Body of pancreas (tissue), 4 donors: ENCODE data around the gene NECAB3. TPM values are rescaled to one million over a fixed set of nuclear protein-coding genes. Genes with fewer than 3 reads are reported as not detected.

Experiments used
- ATAC-seq: fragments of 150-250 bp; one replicate; pipeline ENCODE4 v1.9.1; 2016
- DNase-seq, 4 donors: peaks; one replicate each; pipeline ENCODE4 v3.0.0-alpha.2; 2019
- H3K27ac ChIP-seq, 4 donors: fragments of 200-600 bp; sonication (generic); 1 replicate in 3 of 4; 2 replicates in 1 of 4; pipeline versions ENCODE4 v1.5.1 to v1.6.1; 2016 to 2019; ENCODE audit warnings: mild to moderate bottlenecking in 1 of 4, mixed read lengths in 1 of 4, moderate library complexity in 1 of 4
- H3K27me3 ChIP-seq, 2 donors: fragments of 200-600 bp; sonication (generic); one replicate each; pipeline ENCODE4 v1.6.0; 2016; ENCODE audit warnings: mild to moderate bottlenecking in 1 of 2
- H3K36me3 ChIP-seq, 2 donors: fragments of 200-600 bp; sonication (generic); replicated peaks in 1 of 2; 2 replicates each; pipeline ENCODE4 v1.5.1; 2016; ENCODE audit warnings: low read depth in 2 of 2; ENCODE audit not compliant: insufficient read depth in 1 of 2
- H3K4me1 ChIP-seq: fragments of 200-600 bp; sonication (generic); one replicate; pipeline ENCODE4 v1.6.0; 2016
- H3K4me3 ChIP-seq, 2 donors: fragments of 200-600 bp; sonication (generic); 1 replicate in 1 of 2; 2 replicates in 1 of 2; pipeline ENCODE4 v1.5.1; 2016 to 2019
- H3K9me3 ChIP-seq, 3 donors: fragments of 200-600 bp; sonication (generic); 1 replicate in 2 of 3; 2 replicates in 1 of 3; pipeline ENCODE4 v1.5.1; 2016
- CTCF ChIP-seq, 7 experiments: fragments of 450-650 bp in 4 of 7; fragments of 200-600 bp in 3 of 7; sonication (generic) in 3 of 7; IDR thresholded peaks; one replicate each; pipeline ENCODE4 v1.5.1; 2016 to 2019; ENCODE audit warnings: antibody characterized with exemption in 7 of 7
- POLR2A ChIP-seq, 3 donors: fragments of 450-650 bp; IDR thresholded peaks; one replicate each; pipeline ENCODE4 v1.6.1; 2016; ENCODE audit warnings: antibody characterized with exemption in 3 of 3, mild to moderate bottlenecking in 2 of 3
- WGBS, 2 donors: methylation state at CpG; one replicate each; pipeline ENCODE4 v1.1.5; 2017; 5-methylcytosine and 5-hydroxymethylcytosine counted together
- intact Hi-C: fragments of 100-400 bp; cut with DNase I; formaldehyde crosslinking; loops from one replicate; pipeline ENCODE4 v1.15.1; 2023
- total RNA-seq, 2 donors: library from RNA; depleted of rRNA; stranded (reverse); fragments of >200 nt; gene quantifications; one replicate each; pipeline ENCODE4 v1.1.0, GENCODE V29; 2016

Gene NECAB3
- total RNA-seq, 2 donors from 2014 or later = 41.8 to 92.3 TPM

GRCh38 chr20:33689973-33690372 lies 15.7 kb upstream of the NECAB3 start:
- 68 to 85% methylated on average over 4 of the region's 4 CpGs for WGBS, 2 donors
- intact Hi-C loops = no loop called here
- no peaks in the 10 kb centered on the region for H3K27me3 ChIP-seq
- no peaks in the 10 kb centered on the region for H3K36me3 ChIP-seq
- TF ChIP-seq POLR2A (IDR thresholded peaks at IDR 0.05) (no peak), CTCF (IDR thresholded peaks at IDR 0.05) (no peak)
- no peak overlapping the region for H3K27ac ChIP-seq
- ATAC-seq (no peak), DNase-seq (no peak)
- H3K9me3 ChIP-seq = no peaks in the 10 kb centered on the region
- peaks cover 23% of the 10 kb centered on the region for H3K4me1 ChIP-seq
- no peak overlapping the region for H3K4me3 ChIP-seq

- no peaks in the 10 kb centered on the region for H3K9me3 ChIP-seq
- H3K27ac ChIP-seq = no peak overlapping the region
- DNase-seq (no peak), ATAC-seq (no peak)
- no peak overlapping the region for H3K4me3 ChIP-seq
- 92 to 100% methylated on average over 1 of the region's 1 CpG for WGBS, 2 donors
- intact Hi-C loops = no loop called here
- no peak for TF ChIP-seq POLR2A (IDR thresholded peaks at IDR 0.05)
- no peak for TF ChIP-seq CTCF (IDR thresholded peaks at IDR 0.05)
- peaks cover 27% of the 10 kb centered on the region for H3K4me1 ChIP-seq
- no peaks in the 10 kb centered on the region for H3K36me3 ChIP-seq
- H3K27me3 ChIP-seq = no peaks in the 10 kb centered on the region
Observed at GRCh38 chr20:33689493-33689892, 15.3 kb upstream of the NECAB3 start.

GRCh38 chr20:33688938-33689424 lies 14.8 kb upstream of the NECAB3 start:
- no peaks in the 10 kb centered on the region for H3K27me3 ChIP-seq
- H3K36me3 ChIP-seq = no peaks in the 10 kb centered on the region
- H3K27ac ChIP-seq = peak overlapping the region in 3 of 4 donors; percentile 30 to 51 (median 35)
- intact Hi-C loops = no loop called here
- ATAC-seq = no peak
- peaks cover 27% of the 10 kb centered on the region for H3K4me1 ChIP-seq
- H3K9me3 ChIP-seq = no peaks in the 10 kb centered on the region
- DNase-seq = peak in 1 of 4 donors; percentile 39
- no peak overlapping the region for H3K4me3 ChIP-seq
- 31 to 55% methylated on average over 3 of the region's 3 CpGs for WGBS, 2 donors
- TF ChIP-seq CTCF (IDR thresholded peaks at IDR 0.05) (no peak), POLR2A (IDR thresholded peaks at IDR 0.05) (no peak)

- DNase-seq (no peak), ATAC-seq (no peak)
- TF ChIP-seq POLR2A (IDR thresholded peaks at IDR 0.05) (no peak), CTCF (IDR thresholded peaks at IDR 0.05) (no peak)
- H3K27me3 ChIP-seq = no peaks in the 10 kb centered on the region
- no peaks in the 10 kb centered on the region for H3K9me3 ChIP-seq
- H3K4me3 ChIP-seq = no peak overlapping the region
- 77% methylated on average over 3 of the region's 3 CpGs for WGBS, 2 donors
- peaks cover 27% of the 10 kb centered on the region for H3K4me1 ChIP-seq
- H3K27ac ChIP-seq = peak overlapping the region in 3 of 4 donors; percentile 30 to 51 (median 35)
- no peaks in the 10 kb centered on the region for H3K36me3 ChIP-seq
- intact Hi-C loops = no loop called here
Observed at GRCh38 chr20:33687993-33688937, 14.0 kb upstream of the NECAB3 start.
